DND-41 (cell line): ENCODE data around the gene ELAVL2.

Experiments used
- ATAC-seq: fragments of 200-7000 bp; cut with Tn5 transposase; 3 replicates; pipeline ENCODE4 v1.9.1; 2021; ENCODE audit warnings: low read depth; ENCODE audit not compliant: insufficient read depth
- DNase-seq: peaks from one replicate; pipeline ENCODE4 v3.0.0-alpha.2; 2020
- H2AFZ ChIP-seq: 2 replicates; pipeline ENCODE4 v1.6.0; 2012; ENCODE audit warnings: low read depth, low read length
- H3K27ac ChIP-seq: 2 replicates; pipeline ENCODE4 v1.5.1; 2012; ENCODE audit warnings: low read length, inconsistent platforms
- H3K27me3 ChIP-seq: fragments of 200-600 bp; sonication (generic); 2 replicates; pipeline ENCODE4 v1.6.0; 2012; ENCODE audit warnings: low read length, mild to moderate bottlenecking, inconsistent platforms; ENCODE audit not compliant: insufficient read depth, poor library complexity
- H3K36me3 ChIP-seq: 2 replicates; pipeline ENCODE4 v1.5.1; 2012; ENCODE audit warnings: low read length, inconsistent platforms; ENCODE audit not compliant: insufficient read depth
- H3K4me1 ChIP-seq: 2 replicates; pipeline ENCODE4 v1.5.1; 2012; ENCODE audit warnings: mild to moderate bottlenecking, low read length; ENCODE audit not compliant: insufficient read depth
- H3K4me2 ChIP-seq: 2 replicates; pipeline ENCODE4 v1.6.0; 2012; ENCODE audit warnings: mild to moderate bottlenecking, moderate library complexity, low read length, inconsistent platforms; ENCODE audit not compliant: insufficient read depth
- H3K4me3 ChIP-seq, 2 experiments: fragments of 200-600 bp in 1 of 2; shearing (Covaris generic) in 1 of 2; 2 replicates each; pipeline ENCODE4 v1.5.1; 2012 to 2016; ENCODE audit warnings: inconsistent platforms in 2 of 2, low read length in 2 of 2, mild to moderate bottlenecking in 2 of 2, low read depth in 1 of 2, moderate library complexity in 1 of 2
- H3K79me2 ChIP-seq: 2 replicates; pipeline ENCODE4 v1.6.0; 2012; ENCODE audit warnings: low read length, inconsistent platforms; ENCODE audit not compliant: insufficient read depth
- H3K9ac ChIP-seq: 2 replicates; pipeline ENCODE4 v1.6.0; 2012; ENCODE audit warnings: low read depth, mild to moderate bottlenecking, inconsistent platforms, low read length, moderate library complexity
- H3K9me3 ChIP-seq: 2 replicates; pipeline ENCODE4 v1.5.1; 2012; ENCODE audit warnings: low read length, moderate library complexity, mild to moderate bottlenecking, inconsistent platforms; ENCODE audit not compliant: insufficient read depth, severe bottlenecking
- H4K20me1 ChIP-seq: 2 replicates; pipeline ENCODE4 v1.6.0; 2012; ENCODE audit warnings: low read length; ENCODE audit not compliant: insufficient read depth
- EZH2 ChIP-seq: IDR thresholded peaks from 3 replicates; pipeline ENCODE4 v1.6.1; 2012; ENCODE audit warnings: borderline replicate concordance, low read depth, mild to moderate bottlenecking, moderate library complexity, low read length, inconsistent platforms; ENCODE audit not compliant: severe bottlenecking
- TF ChIP-seq, protein P1 (sequence below): IDR thresholded peaks from 2 replicates; pipeline ENCODE4 v1.5.1; 2012; ENCODE audit warnings: borderline replicate concordance, low read length, moderate library complexity, mild to moderate bottlenecking; ENCODE audit not compliant: poor library complexity, severe bottlenecking; ENCODE audit errors: extremely low read depth

The ELAVL2 gene

DNA sequence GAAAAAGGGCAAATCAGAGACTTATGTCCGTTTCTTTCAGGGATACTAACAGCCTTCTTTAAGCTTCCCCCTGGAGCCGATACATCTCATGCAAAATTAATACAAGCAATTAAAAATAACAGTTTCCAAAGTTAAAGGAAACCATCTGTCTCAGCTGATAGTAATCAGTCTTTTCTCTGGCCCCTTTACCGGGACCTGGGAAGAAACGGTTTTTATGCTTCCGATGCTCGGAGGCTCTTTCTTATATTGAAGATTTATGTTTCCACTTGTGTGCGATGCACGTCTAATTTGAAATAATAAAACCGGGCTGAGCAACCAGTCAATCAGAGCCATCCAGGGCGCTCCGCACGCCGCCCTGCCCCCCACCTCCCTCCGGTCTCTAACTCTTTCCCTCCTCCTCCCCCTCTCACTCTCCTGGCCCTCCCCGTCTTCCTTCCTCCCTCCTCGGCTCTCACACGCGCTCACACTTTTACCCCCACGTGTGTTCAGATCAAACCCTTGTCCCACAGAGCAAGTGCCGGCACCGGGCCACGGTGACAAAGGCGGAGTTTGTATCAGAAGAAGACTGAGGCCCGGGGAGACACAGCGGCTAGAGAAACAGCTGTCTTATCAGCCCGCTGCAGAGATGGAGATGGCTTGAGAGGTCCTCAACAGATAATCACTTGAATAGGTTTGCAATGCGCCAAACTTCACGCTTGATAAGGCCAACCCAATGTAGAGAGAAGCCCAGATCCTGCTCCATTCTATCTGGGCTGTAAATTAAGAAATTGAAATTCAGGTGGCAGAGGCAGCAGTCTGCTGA, 5.1 kb upstream of the ELAVL2 start:
- no peaks in the 10 kb centered on the region for H3K27me3 ChIP-seq
- no peak overlapping the region for H3K4me3 ChIP-seq
- H3K27ac ChIP-seq = no peak overlapping the region
- no peak overlapping the region for H3K9ac ChIP-seq
- H3K4me1 ChIP-seq = no peaks in the 10 kb centered on the region
- H2AFZ ChIP-seq = no peak overlapping the region
- H3K9me3 ChIP-seq = no peaks in the 10 kb centered on the region
- H3K36me3 ChIP-seq = no peaks in the 10 kb centered on the region
- ATAC-seq (no peak), DNase-seq (no peak)
- H3K4me2 ChIP-seq = no peak overlapping the region
- no peaks in the 10 kb centered on the region for H3K79me2 ChIP-seq
- no peaks in the 10 kb centered on the region for H4K20me1 ChIP-seq
- TF ChIP-seq EZH2 = no peak
- TF ChIP-seq, protein P1, sequence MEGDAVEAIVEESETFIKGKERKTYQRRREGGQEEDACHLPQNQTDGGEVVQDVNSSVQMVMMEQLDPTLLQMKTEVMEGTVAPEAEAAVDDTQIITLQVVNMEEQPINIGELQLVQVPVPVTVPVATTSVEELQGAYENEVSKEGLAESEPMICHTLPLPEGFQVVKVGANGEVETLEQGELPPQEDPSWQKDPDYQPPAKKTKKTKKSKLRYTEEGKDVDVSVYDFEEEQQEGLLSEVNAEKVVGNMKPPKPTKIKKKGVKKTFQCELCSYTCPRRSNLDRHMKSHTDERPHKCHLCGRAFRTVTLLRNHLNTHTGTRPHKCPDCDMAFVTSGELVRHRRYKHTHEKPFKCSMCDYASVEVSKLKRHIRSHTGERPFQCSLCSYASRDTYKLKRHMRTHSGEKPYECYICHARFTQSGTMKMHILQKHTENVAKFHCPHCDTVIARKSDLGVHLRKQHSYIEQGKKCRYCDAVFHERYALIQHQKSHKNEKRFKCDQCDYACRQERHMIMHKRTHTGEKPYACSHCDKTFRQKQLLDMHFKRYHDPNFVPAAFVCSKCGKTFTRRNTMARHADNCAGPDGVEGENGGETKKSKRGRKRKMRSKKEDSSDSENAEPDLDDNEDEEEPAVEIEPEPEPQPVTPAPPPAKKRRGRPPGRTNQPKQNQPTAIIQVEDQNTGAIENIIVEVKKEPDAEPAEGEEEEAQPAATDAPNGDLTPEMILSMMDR = no peak

GRCh38 chr9:23830476-23830805, 4.4 kb upstream of the ELAVL2 start:
- H3K4me1 ChIP-seq = no peaks in the 10 kb centered on the region
- H3K79me2 ChIP-seq = no peaks in the 10 kb centered on the region
- DNase-seq = no peak
- no peaks in the 10 kb centered on the region for H4K20me1 ChIP-seq
- H3K27me3 ChIP-seq = no peaks in the 10 kb centered on the region
- H2AFZ ChIP-seq = no peak overlapping the region
- no peak overlapping the region for H3K4me3 ChIP-seq
- H3K9me3 ChIP-seq = no peaks in the 10 kb centered on the region
- H3K27ac ChIP-seq = no peak overlapping the region
- no peak overlapping the region for H3K9ac ChIP-seq
- no peaks in the 10 kb centered on the region for H3K36me3 ChIP-seq
- H3K4me2 ChIP-seq = no peak overlapping the region
- TF ChIP-seq, protein P1 = no peak
- no peak for TF ChIP-seq EZH2
- no peak for ATAC-seq

DNA sequence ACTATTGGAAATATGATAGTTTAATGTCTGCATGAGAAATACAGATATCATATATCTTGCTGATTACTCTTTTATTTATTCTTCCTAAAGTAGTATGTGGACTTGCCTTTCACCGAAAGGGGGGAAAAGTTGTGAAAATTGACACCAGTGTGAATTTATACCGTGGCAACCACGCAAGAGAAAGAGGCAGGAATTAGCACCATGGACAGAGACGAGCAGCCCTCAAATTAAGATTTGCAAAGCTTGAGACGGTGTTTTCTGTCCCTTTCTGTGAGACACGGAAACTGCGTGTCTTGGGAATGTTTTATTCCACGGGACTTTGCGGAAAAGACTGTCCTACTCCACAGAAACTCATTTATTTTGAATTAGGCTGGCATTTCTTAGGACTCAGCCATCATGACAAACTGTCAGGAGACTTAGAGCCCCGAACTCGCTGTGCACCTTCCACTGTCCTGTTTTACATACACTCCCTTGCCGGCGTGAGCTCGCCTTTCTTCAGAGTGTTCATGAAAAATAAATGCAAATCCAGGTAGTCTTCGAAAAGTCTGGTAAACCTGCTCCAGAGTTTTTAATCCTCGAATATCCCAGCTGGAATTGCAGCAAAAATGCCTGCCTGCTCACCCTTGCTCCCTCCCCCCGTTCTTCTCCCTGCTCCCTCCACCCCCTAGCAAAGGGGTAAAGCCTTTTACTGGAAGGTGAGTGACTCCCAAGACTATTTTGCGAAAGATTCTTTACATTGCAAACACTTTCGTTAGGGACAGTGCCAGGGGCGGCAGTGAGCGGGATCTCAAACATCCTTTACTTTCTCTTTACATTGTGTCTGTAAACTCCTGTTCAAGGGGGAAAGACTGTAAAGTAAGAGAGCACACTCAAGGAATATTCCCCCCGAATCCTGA, 3.8 kb upstream of the ELAVL2 start:
- Histone ChIP-seq H3K4me3 (no peak overlapping the region), H3K9me3 (no peaks in the 10 kb centered on the region), H4K20me1 (no peaks in the 10 kb centered on the region), H3K4me1 (no peaks in the 10 kb centered on the region), H3K4me2 (no peak overlapping the region), H3K27me3 (no peaks in the 10 kb centered on the region), H3K9ac (no peak overlapping the region), H3K27ac (no peak overlapping the region), H3K36me3 (no peaks in the 10 kb centered on the region), H3K79me2 (no peaks in the 10 kb centered on the region), H2AFZ (no peak overlapping the region)
- TF ChIP-seq EZH2 = no peak
- TF ChIP-seq, protein P1 = no peak
- DNase-seq (no peak), ATAC-seq (no peak)
